Suprapubic skin (tissue), 4 donors: ENCODE results near the gene PLXNB2. TPM values are rescaled to one million over a fixed set of nuclear protein-coding genes. Genes with fewer than 3 reads are reported as not detected.

Experiments used
- DNase-seq, 2 donors: peaks; one replicate each; pipeline ENCODE4 v3.0.0-alpha.2; 2019; ENCODE audit warnings: low spot score in 2 of 2
- H3K27ac ChIP-seq: fragments of 200-600 bp; sonication (generic); one replicate; pipeline ENCODE4 v1.5.1; 2019
- H3K27me3 ChIP-seq: fragments of 200-600 bp; sonication (generic); one replicate; pipeline ENCODE4 v1.5.1; 2019
- H3K36me3 ChIP-seq: fragments of 200-600 bp; sonication (generic); one replicate; pipeline ENCODE4 v1.5.1; 2019
- H3K4me1 ChIP-seq: fragments of 200-600 bp; sonication (generic); one replicate; pipeline ENCODE4 v1.5.1; 2019
- H3K4me3 ChIP-seq: fragments of 200-600 bp; sonication (generic); one replicate; pipeline ENCODE4 v1.5.1; 2019; ENCODE audit warnings: mild to moderate bottlenecking
- H3K9me3 ChIP-seq: fragments of 200-600 bp; sonication (generic); one replicate; pipeline ENCODE4 v1.5.1; 2019
- CTCF ChIP-seq, 2 donors: fragments of 200-600 bp in 1 of 2; fragments of 450-650 bp in 1 of 2; sonication (generic) in 1 of 2; IDR thresholded peaks; one replicate each; pipeline ENCODE4 v1.5.1; 2016 to 2019; ENCODE audit warnings: antibody characterized with exemption in 2 of 2, mild to moderate bottlenecking in 1 of 2, moderate library complexity in 1 of 2
- EP300 ChIP-seq: sonication (generic); formaldehyde crosslinking; IDR thresholded peaks from one replicate; pipeline ENCODE4 v1.6.1; 2017; ENCODE audit warnings: antibody characterized with exemption
- POLR2A ChIP-seq, 2 donors: fragments of 450-650 bp; IDR thresholded peaks; one replicate each; pipeline ENCODE4 v1.6.1; 2017; ENCODE audit warnings: antibody characterized with exemption in 2 of 2, mild to moderate bottlenecking in 2 of 2, moderate library complexity in 2 of 2
- POLR2AphosphoS5 ChIP-seq, 3 donors: sonication (generic); formaldehyde crosslinking; IDR thresholded peaks; one replicate each; pipeline ENCODE4 v1.6.1; 2017; ENCODE audit warnings: antibody characterized with exemption in 3 of 3
- WGBS: methylation state at CpG from one replicate; pipeline ENCODE4 v1.1.5; 2018; 5-methylcytosine and 5-hydroxymethylcytosine counted together
- total RNA-seq, 4 donors: library from RNA; depleted of rRNA; stranded (reverse); fragments of >200 nt; gene quantifications; one replicate each; pipeline ENCODE4 v1.1.0, GENCODE V29; 2016

PLXNB2 gene
- total RNA-seq, 4 donors from 2014 or later, result 117 to 231 (median 192) TPM

- peaks cover 100% of the 10 kb centered on the region for H3K4me1 ChIP-seq
- 34% methylated on average over 12 of the region's 17 CpGs for WGBS
- DNase-seq, result no peak
- peak overlapping the region; percentile 96 for H3K27ac ChIP-seq
- H3K9me3 ChIP-seq, result no peaks in the 10 kb centered on the region
- TF ChIP-seq EP300, result no peak
- no peak for TF ChIP-seq POLR2AphosphoS5 (IDR thresholded peaks at IDR 0.05)
- no peak for TF ChIP-seq CTCF (IDR thresholded peaks at IDR 0.05)
- no peaks in the 10 kb centered on the region for H3K36me3 ChIP-seq
- H3K27me3 ChIP-seq, result no peaks in the 10 kb centered on the region
- peak overlapping the region; percentile 19 for H3K4me3 ChIP-seq
These were observed 5.9 kb downstream of the PLXNB2 start for GRCh38 chr22:50301581-50301991.

GRCh38 chr22:50300620-50301257 lies 6.7 kb downstream of the PLXNB2 start:
- Histone ChIP-seq H3K4me1 (peaks cover 93% of the 10 kb centered on the region), H3K36me3 (no peaks in the 10 kb centered on the region), H3K4me3 (peak overlapping the region; percentile 53), H3K9me3 (no peaks in the 10 kb centered on the region), H3K27ac (peak overlapping the region; percentile 96), H3K27me3 (no peaks in the 10 kb centered on the region)
- TF ChIP-seq CTCF (IDR thresholded peaks at IDR 0.05), result no peak
- no peak for TF ChIP-seq EP300
- no peak for TF ChIP-seq POLR2AphosphoS5 (IDR thresholded peaks at IDR 0.05)
- no peak for TF ChIP-seq POLR2A (IDR thresholded peaks at IDR 0.05)
- no peak for DNase-seq
- 71% methylated on average over 11 of the region's 14 CpGs for WGBS

GRCh38 chr22:50299785-50300619 lies 7.4 kb downstream of the PLXNB2 start:
- Histone ChIP-seq H3K4me3 (peak overlapping the region; percentile 53), H3K4me1 (peaks cover 85% of the 10 kb centered on the region), H3K27ac (peak overlapping the region; percentile 71), H3K36me3 (no peaks in the 10 kb centered on the region), H3K27me3 (no peaks in the 10 kb centered on the region), H3K9me3 (no peaks in the 10 kb centered on the region)
- 10% methylated on average over 18 of the region's 93 CpGs for WGBS
- no peak for TF ChIP-seq EP300
- no peak for TF ChIP-seq CTCF (IDR thresholded peaks at IDR 0.05)
- no peak for TF ChIP-seq POLR2AphosphoS5 (IDR thresholded peaks at IDR 0.05)
- no peak for TF ChIP-seq POLR2A (IDR thresholded peaks at IDR 0.05)
- DNase-seq, result no peak

GRCh38 chr22:50298937-50299784 lies 8.3 kb downstream of the PLXNB2 start:
- 20% methylated on average over 29 of the region's 59 CpGs for WGBS
- peak overlapping the region; percentile 53 for H3K4me3 ChIP-seq
- no peak for DNase-seq
- H3K36me3 ChIP-seq, result no peaks in the 10 kb centered on the region
- peak overlapping the region; percentile 71 for H3K27ac ChIP-seq
- no peaks in the 10 kb centered on the region for H3K27me3 ChIP-seq
- H3K9me3 ChIP-seq, result no peaks in the 10 kb centered on the region
- TF ChIP-seq EP300 (no peak), POLR2A (IDR thresholded peaks at IDR 0.05) (no peak), CTCF (IDR thresholded peaks at IDR 0.05) (no peak), POLR2AphosphoS5 (IDR thresholded peaks at IDR 0.05) (no peak)
- H3K4me1 ChIP-seq, result peaks cover 85% of the 10 kb centered on the region
